GM12891 (cell line): ENCODE measurements around the gene NYAP2.
A peak's percentile ranks its signal among the peaks of the same experiment; 100 is the strongest.

Source experiments
- DNase-seq: peaks from one replicate; pipeline ENCODE4 v3.0.0; 2011; ENCODE audit warnings: low spot score; ENCODE audit not compliant: insufficient read length
- FAIRE-seq: peaks from 2 replicates; lab custom pipeline; 2011; peaks lifted over from hg19 to GRCh38; lab: Jason Lieb, UNC
- PAX5 ChIP-seq: IDR thresholded peaks from 2 replicates; pipeline ENCODE4 v1.6.1; 2011; ENCODE audit warnings: low read length, moderate library complexity, mild to moderate bottlenecking; ENCODE audit not compliant: insufficient read depth, severe bottlenecking
- POLR2A ChIP-seq: IDR thresholded peaks from 2 replicates; pipeline ENCODE4 v1.6.1; 2011; ENCODE audit warnings: low read depth, low read length, control low read depth
- POLR2AphosphoS5 ChIP-seq: IDR thresholded peaks from 2 replicates; pipeline ENCODE4 v1.6.1; 2011; ENCODE audit warnings: low read depth, low read length, control low read depth
- POU2F2 ChIP-seq: IDR thresholded peaks from 2 replicates; pipeline ENCODE4 v1.6.1; 2011; ENCODE audit warnings: low read depth, mild to moderate bottlenecking, control low read depth, low read length, moderate library complexity
- SPI1 ChIP-seq: IDR thresholded peaks from 2 replicates; pipeline ENCODE4 v1.6.1; 2011; ENCODE audit warnings: low read depth, low read length, control low read depth
- TAF1 ChIP-seq: IDR thresholded peaks from 2 replicates; pipeline ENCODE4 v1.6.1; 2011; ENCODE audit warnings: low read depth, low read length, control low read depth

Gene NYAP2

GRCh38 chr2:225456619-225457260, 57.2 kb downstream of the NYAP2 start:
- no peak for TF ChIP-seq TAF1
- no peak for TF ChIP-seq POU2F2
- no peak for TF ChIP-seq POLR2AphosphoS5
- TF ChIP-seq POLR2A = no peak
- TF ChIP-seq SPI1 = no peak
- TF ChIP-seq PAX5 = no peak
- DNase-seq = no peak
- no peak for FAIRE-seq

GRCh38 chr2:225457482-225457881, 58.0 kb downstream of the NYAP2 start:
- no peak for FAIRE-seq
- DNase-seq = no peak
- TF ChIP-seq TAF1 (no peak), SPI1 (no peak), POU2F2 (no peak), POLR2A (no peak), PAX5 (no peak), POLR2AphosphoS5 (no peak)

- DNase-seq = no peak
- TF ChIP-seq POLR2A = no peak
- TF ChIP-seq POLR2AphosphoS5 = no peak
- TF ChIP-seq SPI1 = 0 out of 2 replicates have a peak, but pooled peaks have one; percentile 40
- no peak for FAIRE-seq
Measured at GRCh38 chr2:225458431-225459117, 59.1 kb downstream of the NYAP2 start.

GRCh38 chr2:225462417-225462816, 62.9 kb downstream of the NYAP2 start:
- no peak for FAIRE-seq
- TF ChIP-seq SPI1 (no peak), POLR2AphosphoS5 (no peak), TAF1 (no peak), POU2F2 (no peak), POLR2A (no peak), PAX5 (no peak)
- no peak for DNase-seq

- FAIRE-seq = no peak
- no peak for TF ChIP-seq PAX5
- TF ChIP-seq POLR2AphosphoS5 = no peak
- no peak for TF ChIP-seq POU2F2
- no peak for TF ChIP-seq TAF1
- TF ChIP-seq SPI1 = no peak
- TF ChIP-seq POLR2A = no peak
- no peak for DNase-seq
Measured at GRCh38 chr2:225462945-225463344, 63.4 kb downstream of the NYAP2 start.

GRCh38 chr2:225463449-225463848, 63.9 kb downstream of the NYAP2 start:
- FAIRE-seq = no peak
- no peak for DNase-seq
- TF ChIP-seq POU2F2 (no peak), PAX5 (no peak), SPI1 (no peak), TAF1 (no peak), POLR2AphosphoS5 (no peak), POLR2A (no peak)

GRCh38 chr2:225464346-225465025, 65.0 kb downstream of the NYAP2 start:
- TF ChIP-seq POU2F2 (no peak), POLR2AphosphoS5 (no peak), SPI1 (no peak), PAX5 (no peak), POLR2A (no peak), TAF1 (no peak)
- DNase-seq (no peak), FAIRE-seq (peak; percentile 43)

GRCh38 chr2:225465827-225466226, 66.3 kb downstream of the NYAP2 start:
- TF ChIP-seq POLR2A = no peak
- no peak for TF ChIP-seq POLR2AphosphoS5
- no peak for TF ChIP-seq PAX5
- no peak for TF ChIP-seq POU2F2
- TF ChIP-seq TAF1 = no peak
- no peak for TF ChIP-seq SPI1
- FAIRE-seq = no peak
- no peak for DNase-seq
